ENCODE measurements around the gene DVL1.
"Not testable (repeated sequence)": the region's sequence is repeated elsewhere in the genome, so short reads cannot be mapped to it uniquely, and the experiment has no call there.

Gene DVL1

GRCh38 chr1:1373051-1373814 is 24.0 kb upstream of the DVL1 start:
- DNase-seq: no peak

GRCh38 chr1:1371746-1372711 is 22.8 kb upstream of the DVL1 start:
- DNase-seq: peak; percentile 61

- DNase-seq: no peak
These were observed 22.1 kb upstream of the DVL1 start for GRCh38 chr1:1371364-1371745.

GRCh38 chr1:1370771-1371300 is 21.6 kb upstream of the DVL1 start:
- DNase-seq: no peak

- DNase-seq: not testable (repeated sequence)
These were observed 20.9 kb upstream of the DVL1 start for GRCh38 chr1:1370094-1370493.

GRCh38 chr1:1367315-1367714 is 18.1 kb upstream of the DVL1 start:
- no peak for DNase-seq

GRCh38 chr1:1366699-1367066 is 17.5 kb upstream of the DVL1 start:
- DNase-seq: no peak

- DNase-seq: no peak
These were observed 16.9 kb upstream of the DVL1 start for GRCh38 chr1:1365875-1366698.

- no peak for DNase-seq
These were observed 15.0 kb upstream of the DVL1 start for GRCh38 chr1:1364266-1364665.

GRCh38 chr1:1361982-1362423 is 12.8 kb upstream of the DVL1 start:
- DNase-seq: no peak

GRCh38 chr1:1361233-1361981 is 12.2 kb upstream of the DVL1 start:
- no peak for DNase-seq

GRCh38 chr1:1360506-1361169 is 11.4 kb upstream of the DVL1 start:
- no peak for DNase-seq

GRCh38 chr1:1359664-1360468 is 10.6 kb upstream of the DVL1 start:
- DNase-seq: no peak

GRCh38 chr1:1359308-1359663 is 10.1 kb upstream of the DVL1 start:
- DNase-seq: no peak

GRCh38 chr1:1358433-1359271 is 9.4 kb upstream of the DVL1 start, which contains the start of gene MXRA8:
TSS of gene MXRA8 (minus strand) at chr1:1358555. CDS start at chr1:1358504, 51 bp downstream.
- no peak for DNase-seq

- no peak for DNase-seq
These were observed 8.7 kb upstream of the DVL1 start for GRCh38 chr1:1357871-1358432.

GRCh38 chr1:1356796-1357401 is 7.7 kb upstream of the DVL1 start:
- no peak for DNase-seq

- no peak for DNase-seq
These were observed 7.1 kb upstream of the DVL1 start for GRCh38 chr1:1356166-1356795.
